Tibial artery (tissue), 4 donors: ENCODE measurements around the gene SNRNP35.

ENCODE experiments used
- DNase-seq, 2 donors: peaks; one replicate each; pipeline ENCODE4 v3.0.0-alpha.2; 2019
- H3K27ac ChIP-seq, 2 donors: fragments of 200-600 bp; sonication (generic) in 1 of 2; 1 replicate in 1 of 2; 2 replicates in 1 of 2; pipeline ENCODE4 v1.5.1; 2018 to 2019; ENCODE audit warnings: mild to moderate bottlenecking in 1 of 2
- H3K27me3 ChIP-seq, 2 donors: fragments of 200-600 bp; sonication (generic) in 1 of 2; one replicate each; pipeline versions ENCODE4 v1.5.1 to v1.6.0; 2016 to 2019
- H3K36me3 ChIP-seq, 3 donors: fragments of 200-600 bp; sonication (generic) in 2 of 3; one replicate each; pipeline ENCODE4 v1.5.1; 2016 to 2019; ENCODE audit warnings: mild to moderate bottlenecking in 2 of 3
- H3K4me1 ChIP-seq, 4 donors: fragments of 200-600 bp; sonication (generic) in 2 of 4; 1 replicate in 3 of 4; 2 replicates in 1 of 4; pipeline ENCODE4 v1.5.1; 2016 to 2019
- H3K4me3 ChIP-seq, 2 donors: fragments of 200-600 bp; sonication (generic) in 1 of 2; 1 replicate in 1 of 2; 2 replicates in 1 of 2; pipeline ENCODE4 v1.5.1; 2018 to 2019; ENCODE audit warnings: mild to moderate bottlenecking in 2 of 2
- H3K9me3 ChIP-seq, 3 donors: fragments of 200-600 bp; sonication (generic) in 1 of 3; one replicate each; pipeline ENCODE4 v1.5.1; 2016 to 2019
- intact Hi-C: fragments of 100-400 bp; cut with DNase I; formaldehyde crosslinking; loops from one replicate; pipeline ENCODE4 v1.15.0; 2023; ENCODE audit warnings: low total_unique reads
- TF ChIP-seq, protein P1 (sequence below), 2 experiments: fragments of 200-600 bp in 1 of 2; fragments of 450-650 bp in 1 of 2; IDR thresholded peaks; one replicate each; pipeline ENCODE4 v1.5.1; 2017 to 2019; ENCODE audit warnings: antibody characterized with exemption in 2 of 2, mild to moderate bottlenecking in 1 of 2, moderate library complexity in 1 of 2

SNRNP35 gene

DNA sequence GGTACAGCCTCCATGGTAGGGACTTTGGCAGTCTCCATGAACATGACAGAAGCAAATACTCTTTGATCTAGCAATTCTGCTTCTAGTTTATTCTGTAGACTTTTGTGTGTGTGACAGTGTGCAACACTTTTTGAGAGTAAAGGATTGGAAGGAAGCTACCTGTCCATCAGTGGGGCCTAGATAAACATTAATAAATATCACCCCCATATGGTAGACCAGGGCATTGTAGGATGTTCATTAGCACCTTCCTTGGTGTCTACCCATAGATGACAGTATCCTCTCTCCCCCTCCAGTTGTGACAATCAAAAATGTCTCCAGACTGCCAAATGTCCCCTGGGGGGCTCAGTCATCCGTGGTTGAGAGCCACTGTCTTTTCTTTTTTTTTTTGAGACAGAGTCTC is 10.8 kb downstream of the SNRNP35 start:
- no peaks in the 10 kb centered on the region for H3K9me3 ChIP-seq
- no peak overlapping the region for H3K4me3 ChIP-seq
- no peak overlapping the region for H3K27ac ChIP-seq
- no peaks in the 10 kb centered on the region for H3K27me3 ChIP-seq
- intact Hi-C loops = no loop called here
- no peak for DNase-seq
- H3K36me3 ChIP-seq = peaks cover 22 to 59% (median 25%) of the 10 kb centered on the region in 3 donors
- TF ChIP-seq, protein P1, sequence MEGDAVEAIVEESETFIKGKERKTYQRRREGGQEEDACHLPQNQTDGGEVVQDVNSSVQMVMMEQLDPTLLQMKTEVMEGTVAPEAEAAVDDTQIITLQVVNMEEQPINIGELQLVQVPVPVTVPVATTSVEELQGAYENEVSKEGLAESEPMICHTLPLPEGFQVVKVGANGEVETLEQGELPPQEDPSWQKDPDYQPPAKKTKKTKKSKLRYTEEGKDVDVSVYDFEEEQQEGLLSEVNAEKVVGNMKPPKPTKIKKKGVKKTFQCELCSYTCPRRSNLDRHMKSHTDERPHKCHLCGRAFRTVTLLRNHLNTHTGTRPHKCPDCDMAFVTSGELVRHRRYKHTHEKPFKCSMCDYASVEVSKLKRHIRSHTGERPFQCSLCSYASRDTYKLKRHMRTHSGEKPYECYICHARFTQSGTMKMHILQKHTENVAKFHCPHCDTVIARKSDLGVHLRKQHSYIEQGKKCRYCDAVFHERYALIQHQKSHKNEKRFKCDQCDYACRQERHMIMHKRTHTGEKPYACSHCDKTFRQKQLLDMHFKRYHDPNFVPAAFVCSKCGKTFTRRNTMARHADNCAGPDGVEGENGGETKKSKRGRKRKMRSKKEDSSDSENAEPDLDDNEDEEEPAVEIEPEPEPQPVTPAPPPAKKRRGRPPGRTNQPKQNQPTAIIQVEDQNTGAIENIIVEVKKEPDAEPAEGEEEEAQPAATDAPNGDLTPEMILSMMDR (IDR thresholded peaks at IDR 0.05) = no peak
- peaks cover 0 to 33% (median 16%) of the 10 kb centered on the region in 4 donors for H3K4me1 ChIP-seq

DNA sequence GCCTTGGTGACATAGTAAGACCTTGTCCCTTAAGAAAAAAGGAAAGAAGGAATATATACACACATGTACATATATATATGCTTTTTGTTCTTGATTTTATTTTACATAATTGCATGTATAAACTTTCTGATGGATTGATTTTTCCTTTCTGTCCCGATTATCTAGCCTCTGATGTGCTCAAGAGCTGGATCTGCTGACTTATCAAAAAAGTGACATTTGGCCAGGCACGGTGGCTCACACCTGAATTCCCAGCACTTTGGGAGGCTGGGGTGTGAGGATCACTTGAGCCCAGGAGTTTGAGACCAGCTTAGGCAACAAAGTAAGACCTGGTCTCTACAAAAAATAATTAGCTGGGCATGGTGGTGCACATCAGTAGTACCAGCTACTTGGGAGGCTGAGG is 12.0 kb downstream of the SNRNP35 start:
- Histone ChIP-seq H3K27me3 (no peaks in the 10 kb centered on the region), H3K27ac (no peak overlapping the region), H3K4me3 (no peak overlapping the region), H3K9me3 (no peaks in the 10 kb centered on the region), H3K36me3 (peaks cover 22 to 60% (median 25%) of the 10 kb centered on the region in 3 donors), H3K4me1 (peaks cover 0 to 38% (median 21%) of the 10 kb centered on the region in 4 donors)
- TF ChIP-seq, protein P1 (IDR thresholded peaks at IDR 0.05) = no peak
- DNase-seq = no peak
- intact Hi-C loops = no loop called here

DNA sequence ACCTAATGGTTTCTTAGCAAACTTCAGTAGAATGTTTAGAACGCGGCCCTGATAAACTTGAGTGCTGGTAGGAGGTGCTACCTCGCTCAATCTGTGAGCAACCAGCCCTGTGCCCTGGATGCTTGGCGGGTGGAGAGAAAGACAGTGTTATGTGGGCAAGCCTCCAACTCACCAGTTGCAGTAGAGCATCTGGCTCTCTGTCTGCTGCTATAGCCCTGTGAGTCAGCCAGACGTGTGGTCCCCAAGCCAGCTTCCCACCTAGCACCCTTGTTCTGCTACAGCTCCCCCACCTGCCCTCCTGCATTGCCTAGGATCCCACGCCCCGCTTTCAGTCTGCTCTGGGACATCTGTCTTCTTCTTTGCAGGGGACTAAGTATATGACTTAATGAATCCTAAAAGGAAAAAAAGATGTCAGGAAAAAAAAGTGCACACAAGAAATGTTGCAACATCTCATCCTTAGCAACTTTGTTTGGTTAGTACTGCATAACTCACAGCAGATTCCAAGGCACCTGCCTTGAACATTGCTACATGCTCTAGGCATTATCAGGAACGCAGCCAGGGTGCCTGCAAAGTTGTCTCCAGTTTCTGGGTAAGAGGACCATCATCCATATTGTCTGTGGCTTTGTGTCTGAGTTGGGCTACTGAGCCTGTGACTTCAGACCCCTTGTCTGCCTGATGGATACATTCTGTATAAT is 13.6 kb downstream of the SNRNP35 start:
- H3K27me3 ChIP-seq = no peaks in the 10 kb centered on the region
- no peak overlapping the region for H3K4me3 ChIP-seq
- peaks cover 0 to 29% (median 14%) of the 10 kb centered on the region in 4 donors for H3K4me1 ChIP-seq
- no peaks in the 10 kb centered on the region for H3K9me3 ChIP-seq
- no peak for DNase-seq
- H3K36me3 ChIP-seq = peaks cover 19 to 56% (median 27%) of the 10 kb centered on the region in 3 donors
- TF ChIP-seq, protein P1 (IDR thresholded peaks at IDR 0.05) = no peak
- H3K27ac ChIP-seq = no peak overlapping the region
- intact Hi-C loops = no loop called here

DNA sequence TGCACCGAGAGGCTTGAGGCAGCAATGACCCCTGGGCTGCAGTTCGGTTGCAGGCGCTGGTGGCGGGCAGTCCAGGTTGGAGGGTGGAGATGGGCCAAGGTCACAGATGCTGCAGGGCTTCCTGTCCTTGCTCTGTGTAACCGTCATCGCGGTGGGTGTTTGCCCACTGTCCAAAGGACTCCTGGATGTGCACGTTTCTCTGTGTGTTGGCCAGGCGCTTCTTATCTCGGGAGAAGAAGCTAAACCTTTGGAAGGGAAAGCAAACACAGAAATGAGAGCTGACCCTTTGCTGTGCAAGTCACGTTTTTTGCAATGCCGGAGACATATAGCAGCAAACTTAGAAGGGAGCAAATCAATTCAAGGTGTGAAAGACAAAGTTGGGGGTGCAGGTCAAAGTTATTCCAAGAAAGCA is 14.5 kb downstream of the SNRNP35 start:
- H3K27me3 ChIP-seq = no peaks in the 10 kb centered on the region
- intact Hi-C loops = no loop called here
- H3K9me3 ChIP-seq = no peaks in the 10 kb centered on the region
- no peak for DNase-seq
- H3K4me3 ChIP-seq = no peak overlapping the region
- TF ChIP-seq, protein P1 (IDR thresholded peaks at IDR 0.05) = no peak
- peaks cover 0 to 23% (median 8%) of the 10 kb centered on the region in 4 donors for H3K4me1 ChIP-seq
- peaks cover 19 to 60% (median 27%) of the 10 kb centered on the region in 3 donors for H3K36me3 ChIP-seq
- no peak overlapping the region for H3K27ac ChIP-seq

DNA sequence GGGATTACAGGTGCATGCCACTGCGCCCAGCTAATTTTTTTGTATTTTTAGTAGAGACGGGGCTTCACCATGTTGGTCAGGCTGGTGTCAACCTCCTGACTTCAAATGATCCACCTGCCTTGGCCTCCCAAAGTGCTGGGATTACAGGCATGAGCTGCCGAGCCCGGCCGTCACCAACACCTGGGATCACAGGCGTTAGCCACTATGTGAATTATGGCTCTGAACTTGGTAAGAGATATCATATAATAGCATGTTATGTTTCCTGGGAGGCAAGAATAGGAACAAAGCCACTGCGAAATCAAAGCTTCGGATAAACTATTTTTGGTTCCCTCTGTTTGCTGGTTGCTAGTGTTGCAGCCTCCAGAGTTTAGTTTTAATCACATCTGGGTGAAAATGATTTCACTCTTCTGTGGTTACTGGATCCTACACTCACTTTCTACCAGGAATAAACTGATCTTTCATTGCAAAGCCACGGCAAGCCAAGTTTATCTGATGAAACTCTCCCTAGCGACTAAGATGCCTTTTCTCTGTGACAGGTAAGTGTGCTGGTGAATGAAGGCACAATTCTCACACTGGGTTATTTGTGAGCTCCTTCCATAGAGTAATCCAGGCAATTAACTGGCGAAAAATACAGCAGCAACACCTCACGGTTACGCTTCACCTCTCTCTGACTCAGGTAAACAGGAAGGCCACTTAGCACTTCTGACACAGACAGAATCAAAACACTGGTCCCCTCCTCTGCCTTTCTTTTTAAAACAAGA is 16.7 kb downstream of the SNRNP35 start:
- Histone ChIP-seq H3K27me3 (no peaks in the 10 kb centered on the region), H3K27ac (peak overlapping the region; percentile 46 to 60), H3K4me3 (no peak overlapping the region), H3K4me1 (peaks cover 0 to 40% (median 27%) of the 10 kb centered on the region in 4 donors), H3K9me3 (no peaks in the 10 kb centered on the region), H3K36me3 (peaks cover 19 to 65% (median 24%) of the 10 kb centered on the region in 3 donors)
- intact Hi-C loops = no loop called here
- TF ChIP-seq, protein P1 (IDR thresholded peaks at IDR 0.05) = no peak
- no peak for DNase-seq
